Suprapubic skin (tissue), 4 donors: ENCODE measurements around the gene MB21D2. TPM values are rescaled to one million over a fixed set of nuclear protein-coding genes. Genes with fewer than 3 reads are reported as not detected.
"Not testable (repeated sequence)": the region's sequence is repeated elsewhere in the genome, so short reads cannot be mapped to it uniquely, and the experiment has no call there.

Experiments used
- DNase-seq, 2 donors: peaks; one replicate each; pipeline ENCODE4 v3.0.0-alpha.2; 2019; ENCODE audit warnings: low spot score in 2 of 2
- H3K27ac ChIP-seq: fragments of 200-600 bp; sonication (generic); one replicate; pipeline ENCODE4 v1.5.1; 2019
- H3K27me3 ChIP-seq: fragments of 200-600 bp; sonication (generic); one replicate; pipeline ENCODE4 v1.5.1; 2019
- H3K36me3 ChIP-seq: fragments of 200-600 bp; sonication (generic); one replicate; pipeline ENCODE4 v1.5.1; 2019
- H3K4me1 ChIP-seq: fragments of 200-600 bp; sonication (generic); one replicate; pipeline ENCODE4 v1.5.1; 2019
- H3K4me3 ChIP-seq: fragments of 200-600 bp; sonication (generic); one replicate; pipeline ENCODE4 v1.5.1; 2019; ENCODE audit warnings: mild to moderate bottlenecking
- H3K9me3 ChIP-seq: fragments of 200-600 bp; sonication (generic); one replicate; pipeline ENCODE4 v1.5.1; 2019
- EP300 ChIP-seq: sonication (generic); formaldehyde crosslinking; IDR thresholded peaks from one replicate; pipeline ENCODE4 v1.6.1; 2017; ENCODE audit warnings: antibody characterized with exemption
- POLR2A ChIP-seq, 2 donors: fragments of 450-650 bp; IDR thresholded peaks; one replicate each; pipeline ENCODE4 v1.6.1; 2017; ENCODE audit warnings: antibody characterized with exemption in 2 of 2, mild to moderate bottlenecking in 2 of 2, moderate library complexity in 2 of 2
- POLR2AphosphoS5 ChIP-seq, 3 donors: sonication (generic); formaldehyde crosslinking; IDR thresholded peaks; one replicate each; pipeline ENCODE4 v1.6.1; 2017; ENCODE audit warnings: antibody characterized with exemption in 3 of 3
- WGBS: methylation state at CpG from one replicate; pipeline ENCODE4 v1.1.5; 2018; 5-methylcytosine and 5-hydroxymethylcytosine counted together
- total RNA-seq, 4 donors: library from RNA; depleted of rRNA; stranded (reverse); fragments of >200 nt; gene quantifications; one replicate each; pipeline ENCODE4 v1.1.0, GENCODE V29; 2016
- TF ChIP-seq, protein P1 (sequence below), 2 donors: fragments of 200-600 bp in 1 of 2; fragments of 450-650 bp in 1 of 2; sonication (generic) in 1 of 2; IDR thresholded peaks; one replicate each; pipeline ENCODE4 v1.5.1; 2016 to 2019; ENCODE audit warnings: antibody characterized with exemption in 2 of 2, mild to moderate bottlenecking in 1 of 2, moderate library complexity in 1 of 2

MB21D2 gene
- total RNA-seq, 4 donors from 2014 or later, result 9.2 to 12.2 (median 10.7) TPM

GRCh38 chr3:192794216-192794615, 123.4 kb downstream of the MB21D2 start:
- WGBS, result 96% methylated on average over 3 of the region's 3 CpGs
- Histone ChIP-seq H3K4me1 (no peaks in the 10 kb centered on the region), H3K36me3 (peaks cover 10% of the 10 kb centered on the region), H3K4me3 (no peak overlapping the region), H3K9me3 (no peaks in the 10 kb centered on the region), H3K27me3 (no peaks in the 10 kb centered on the region), H3K27ac (no peak overlapping the region)
- DNase-seq, result no peak
- TF ChIP-seq EP300 (no peak), POLR2A (IDR thresholded peaks at IDR 0.05) (no peak), POLR2AphosphoS5 (IDR thresholded peaks at IDR 0.05) (no peak)
- TF ChIP-seq, protein P1, sequence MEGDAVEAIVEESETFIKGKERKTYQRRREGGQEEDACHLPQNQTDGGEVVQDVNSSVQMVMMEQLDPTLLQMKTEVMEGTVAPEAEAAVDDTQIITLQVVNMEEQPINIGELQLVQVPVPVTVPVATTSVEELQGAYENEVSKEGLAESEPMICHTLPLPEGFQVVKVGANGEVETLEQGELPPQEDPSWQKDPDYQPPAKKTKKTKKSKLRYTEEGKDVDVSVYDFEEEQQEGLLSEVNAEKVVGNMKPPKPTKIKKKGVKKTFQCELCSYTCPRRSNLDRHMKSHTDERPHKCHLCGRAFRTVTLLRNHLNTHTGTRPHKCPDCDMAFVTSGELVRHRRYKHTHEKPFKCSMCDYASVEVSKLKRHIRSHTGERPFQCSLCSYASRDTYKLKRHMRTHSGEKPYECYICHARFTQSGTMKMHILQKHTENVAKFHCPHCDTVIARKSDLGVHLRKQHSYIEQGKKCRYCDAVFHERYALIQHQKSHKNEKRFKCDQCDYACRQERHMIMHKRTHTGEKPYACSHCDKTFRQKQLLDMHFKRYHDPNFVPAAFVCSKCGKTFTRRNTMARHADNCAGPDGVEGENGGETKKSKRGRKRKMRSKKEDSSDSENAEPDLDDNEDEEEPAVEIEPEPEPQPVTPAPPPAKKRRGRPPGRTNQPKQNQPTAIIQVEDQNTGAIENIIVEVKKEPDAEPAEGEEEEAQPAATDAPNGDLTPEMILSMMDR (IDR thresholded peaks at IDR 0.05), result no peak

DNA sequence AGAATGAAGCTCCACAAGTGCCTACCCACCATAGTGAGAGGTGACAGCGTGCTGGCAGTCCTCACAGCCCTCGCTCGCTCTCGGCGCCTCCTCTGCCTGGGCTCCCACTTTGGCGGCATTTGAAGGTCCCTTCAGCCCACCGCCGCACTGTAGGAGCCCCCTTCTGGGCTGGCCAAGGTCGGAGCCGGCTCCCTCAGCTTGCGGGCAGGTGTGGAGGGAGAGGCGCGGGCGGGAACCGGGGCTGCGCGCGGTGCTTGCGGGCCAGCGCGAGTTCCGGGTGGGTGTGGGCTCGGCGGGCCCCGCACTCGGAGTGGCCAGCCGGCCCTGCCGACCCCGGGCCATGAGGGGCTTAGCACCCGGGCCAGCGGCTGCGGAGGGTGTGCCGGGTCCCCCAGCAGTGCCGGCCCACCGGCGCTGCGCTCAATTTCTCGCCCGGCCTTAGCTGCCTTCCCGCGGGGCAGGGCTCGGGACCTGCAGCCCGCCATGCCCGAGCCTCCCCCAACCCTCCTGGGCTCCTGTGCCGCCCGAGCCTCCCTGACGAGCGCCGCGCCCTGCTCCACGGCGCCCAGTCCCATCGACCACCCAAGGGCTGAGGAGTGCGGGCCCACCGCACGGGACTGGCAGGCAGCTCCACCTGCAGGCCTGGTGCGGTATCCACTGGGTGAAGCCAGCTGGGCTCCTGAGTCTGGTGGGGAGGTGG, 128.7 kb downstream of the MB21D2 start:
- not testable (repeated sequence) for H3K36me3 ChIP-seq
- WGBS, result 97% methylated on average over 11 of the region's 57 CpGs

GRCh38 chr3:192778508-192778907, 139.1 kb downstream of the MB21D2 start:
- Histone ChIP-seq H3K4me3 (no peak overlapping the region), H3K9me3 (peaks cover 11% of the 10 kb centered on the region), H3K27me3 (no peaks in the 10 kb centered on the region), H3K36me3 (no peaks in the 10 kb centered on the region), H3K27ac (no peak overlapping the region), H3K4me1 (no peaks in the 10 kb centered on the region)
- DNase-seq, result no peak
- WGBS, result 90% methylated on average over 3 of the region's 3 CpGs
- TF ChIP-seq, protein P1 (IDR thresholded peaks at IDR 0.05), result no peak
- TF ChIP-seq EP300 (no peak), POLR2AphosphoS5 (IDR thresholded peaks at IDR 0.05) (no peak), POLR2A (IDR thresholded peaks at IDR 0.05) (no peak)

More for the DNA sequence above, 128.7 kb downstream of the MB21D2 start:
- not testable (repeated sequence) for H3K4me3 ChIP-seq, DNase-seq, H3K27me3 ChIP-seq, H3K4me1 ChIP-seq, H3K9me3 ChIP-seq, H3K27ac ChIP-seq

GRCh38 chr3:192774341-192774740, 143.3 kb downstream of the MB21D2 start:
- peaks cover 11% of the 10 kb centered on the region for H3K9me3 ChIP-seq
- 76% methylated on average over 4 of the region's 4 CpGs for WGBS
- H3K27ac ChIP-seq, DNase-seq, H3K27me3 ChIP-seq, H3K36me3 ChIP-seq, H3K4me3 ChIP-seq, H3K4me1 ChIP-seq: not testable (repeated sequence)

GRCh38 chr3:192772240-192772894, 145.3 kb downstream of the MB21D2 start:
- no peak overlapping the region for H3K27ac ChIP-seq

GRCh38 chr3:192758654-192759053, 159.0 kb downstream of the MB21D2 start:
- no peak overlapping the region for H3K4me3 ChIP-seq
- 92% methylated on average over 7 of the region's 7 CpGs for WGBS
- H3K27ac ChIP-seq, result no peak overlapping the region
- H3K27me3 ChIP-seq, result no peaks in the 10 kb centered on the region
- TF ChIP-seq POLR2AphosphoS5 (IDR thresholded peaks at IDR 0.05), result no peak
- TF ChIP-seq EP300, result no peak
- TF ChIP-seq POLR2A (IDR thresholded peaks at IDR 0.05), result no peak
- TF ChIP-seq, protein P1 (IDR thresholded peaks at IDR 0.05), result no peak
- no peaks in the 10 kb centered on the region for H3K36me3 ChIP-seq
- H3K4me1 ChIP-seq, result no peaks in the 10 kb centered on the region
- no peak for DNase-seq
- H3K9me3 ChIP-seq, result no peaks in the 10 kb centered on the region

More at GRCh38 chr3:192772240-192772894, 145.3 kb downstream of the MB21D2 start:
- TF ChIP-seq, protein P1 (IDR thresholded peaks at IDR 0.05), result no peak
- TF ChIP-seq POLR2AphosphoS5 (IDR thresholded peaks at IDR 0.05) (no peak), POLR2A (IDR thresholded peaks at IDR 0.05) (no peak), EP300 (no peak)
- DNase-seq, result no peak
- H3K36me3 ChIP-seq, result no peaks in the 10 kb centered on the region
- no peaks in the 10 kb centered on the region for H3K27me3 ChIP-seq
- peaks cover 11% of the 10 kb centered on the region for H3K9me3 ChIP-seq
- WGBS, result 60% methylated on average over 5 of the region's 5 CpGs
- H3K4me3 ChIP-seq, result no peak overlapping the region
- H3K4me1 ChIP-seq, result no peaks in the 10 kb centered on the region
